Mesenchymal stem cell (in vitro differentiated cells and primary cell): ENCODE measurements around the gene KCNQ2.

Experiments used
- DNase-seq: peaks from one replicate; pipeline ENCODE4 v3.0.0-alpha.2; 2013
- H2AFZ ChIP-seq: one replicate; pipeline ENCODE4 v1.6.1; 2013; ENCODE audit warnings: low read depth, mild to moderate bottlenecking, control low read depth, inconsistent platforms, low read length, moderate library complexity
- H2AK5ac ChIP-seq: 2 replicates; pipeline ENCODE4 v1.6.1; 2013; ENCODE audit warnings: low read length, moderate library complexity, mild to moderate bottlenecking, inconsistent platforms; ENCODE audit not compliant: severe bottlenecking
- H2BK120ac ChIP-seq: one replicate; pipeline ENCODE4 v1.6.1; 2013; ENCODE audit warnings: low read depth, mild to moderate bottlenecking, inconsistent platforms, low read length, moderate library complexity
- H2BK12ac ChIP-seq, 2 experiments: one replicate each; pipeline ENCODE4 v1.6.1; 2013; ENCODE audit warnings: inconsistent platforms in 2 of 2, low read length in 2 of 2, mild to moderate bottlenecking in 2 of 2, moderate library complexity in 2 of 2, control low read depth in 1 of 2
- H2BK15ac ChIP-seq: one replicate; pipeline ENCODE4 v1.6.1; 2013; ENCODE audit warnings: mild to moderate bottlenecking, low read depth, inconsistent platforms; ENCODE audit not compliant: poor library complexity, severe bottlenecking
- H2BK5ac ChIP-seq: 2 replicates; pipeline ENCODE4 v1.6.1; 2013; ENCODE audit warnings: low read depth, mild to moderate bottlenecking, low read length, control low read depth, inconsistent platforms; ENCODE audit not compliant: poor library complexity, severe bottlenecking
- H3K14ac ChIP-seq, 2 experiments: one replicate each; pipeline ENCODE4 v1.6.1; 2013; ENCODE audit warnings: inconsistent platforms in 2 of 2, low read length in 2 of 2, control low read depth in 1 of 2, mild to moderate bottlenecking in 1 of 2, moderate library complexity in 1 of 2
- H3K18ac ChIP-seq, 2 experiments: one replicate each; pipeline ENCODE4 v1.6.1; 2013; ENCODE audit warnings: inconsistent platforms in 2 of 2, low read length in 2 of 2, control low read depth in 1 of 2, low read depth in 1 of 2, mild to moderate bottlenecking in 1 of 2
- H3K23ac ChIP-seq, 2 experiments: one replicate each; pipeline ENCODE4 v1.6.1; 2013; ENCODE audit warnings: inconsistent platforms in 2 of 2, low read length in 2 of 2, mild to moderate bottlenecking in 2 of 2, moderate library complexity in 2 of 2, control low read depth in 1 of 2
- H3K27ac ChIP-seq: 2 replicates; pipeline ENCODE4 v1.5.1; 2013; ENCODE audit warnings: mild to moderate bottlenecking, moderate library complexity, low read length, control low read depth, inconsistent platforms; ENCODE audit not compliant: poor library complexity, severe bottlenecking
- H3K27me3 ChIP-seq, 2 experiments: 2 replicates each; pipeline versions ENCODE4 v1.6.1 to v1.7.0; 2013; ENCODE audit warnings: low read length in 2 of 2, mild to moderate bottlenecking in 2 of 2, moderate library complexity in 2 of 2, control low read depth in 1 of 2, inconsistent platforms in 1 of 2; ENCODE audit not compliant: control insufficient read depth in 1 of 2, insufficient read depth in 1 of 2
- H3K36me3 ChIP-seq, 2 experiments: 2 replicates each; pipeline versions ENCODE4 v1.6.1 to v1.7.0; 2013; ENCODE audit warnings: low read length in 2 of 2, control low read depth in 1 of 2, inconsistent platforms in 1 of 2, low read depth in 1 of 2, mild to moderate bottlenecking in 1 of 2; ENCODE audit not compliant: insufficient read depth in 2 of 2, control insufficient read depth in 1 of 2
- H3K4ac ChIP-seq, 2 experiments: one replicate each; pipeline ENCODE4 v1.6.1; 2013; ENCODE audit warnings: inconsistent platforms in 2 of 2, low read length in 2 of 2, mild to moderate bottlenecking in 2 of 2, moderate library complexity in 2 of 2, control low read depth in 1 of 2, low read depth in 1 of 2
- H3K4me1 ChIP-seq: 2 replicates; pipeline ENCODE4 v1.6.1; 2013; ENCODE audit warnings: low read depth, low read length, control low read depth; ENCODE audit not compliant: control insufficient read depth, insufficient read depth
- H3K4me2 ChIP-seq: 2 replicates; pipeline ENCODE4 v1.6.1; 2013; ENCODE audit warnings: low read length, mild to moderate bottlenecking, inconsistent platforms; ENCODE audit not compliant: poor library complexity, severe bottlenecking
- H3K4me3 ChIP-seq, 2 experiments: 2 replicates each; pipeline versions ENCODE4 v1.5.1 to v1.7.0; 2013; ENCODE audit warnings: low read length in 2 of 2, mild to moderate bottlenecking in 2 of 2, control low read depth in 1 of 2, low read depth in 1 of 2; ENCODE audit not compliant: insufficient read depth in 1 of 2
- H3K79me1 ChIP-seq: replicated peaks from 2 replicates; pipeline ENCODE4 v1.6.1; 2013; ENCODE audit warnings: mild to moderate bottlenecking, control low read depth, low read length, inconsistent platforms; ENCODE audit not compliant: poor library complexity, severe bottlenecking
- H3K9ac ChIP-seq: 2 replicates; pipeline ENCODE4 v1.7.0; 2013; ENCODE audit warnings: mild to moderate bottlenecking, low read length, moderate library complexity
- H3K9me3 ChIP-seq: 2 replicates; pipeline ENCODE4 v1.7.0; 2013; ENCODE audit warnings: mild to moderate bottlenecking, low read length; ENCODE audit not compliant: control insufficient read depth
- H4K8ac ChIP-seq: one replicate; pipeline ENCODE4 v1.6.1; 2013; ENCODE audit warnings: inconsistent platforms, mild to moderate bottlenecking, low read length, moderate library complexity
- H4K91ac ChIP-seq: one replicate; pipeline ENCODE4 v1.6.1; 2013; ENCODE audit warnings: mild to moderate bottlenecking, low read length, inconsistent platforms
- WGBS: methylation state at CpG from one replicate; pipeline ENCODE4 v1.1.7; 2013; ENCODE audit warnings: mixed read lengths; 5-methylcytosine and 5-hydroxymethylcytosine counted together

The KCNQ2 gene

GRCh38 chr20:63442100-63442493 lies 30.4 kb downstream of the KCNQ2 start:
- Histone ChIP-seq H3K27me3 (peaks cover 0 to 25% of the 10 kb centered on the region in 2 experiments), H2BK15ac (no peak overlapping the region), H4K8ac (no peak overlapping the region), H2AK5ac (no peak overlapping the region), H3K23ac (no peak overlapping the region), H3K18ac (no peak overlapping the region), H2BK12ac (no peak overlapping the region), H2BK120ac (no peak overlapping the region), H3K79me1 (no peaks in the 10 kb centered on the region), H3K4me1 (no peaks in the 10 kb centered on the region), H3K36me3 (no peaks in the 10 kb centered on the region), H3K9ac (no peak overlapping the region), H2BK5ac (no peak overlapping the region), H2AFZ (no peak overlapping the region), H4K91ac (no peak overlapping the region), H3K27ac (no peak overlapping the region), H3K4ac (no peak overlapping the region), H3K4me3 (no peak overlapping the region), H3K9me3 (no peaks in the 10 kb centered on the region), H3K4me2 (no peak overlapping the region), H3K14ac (no peak overlapping the region)
- DNase-seq: no peak
- WGBS: 78% methylated on average over 8 of the region's 11 CpGs

GRCh38 chr20:63441136-63442099 lies 31.0 kb downstream of the KCNQ2 start:
- Histone ChIP-seq H2BK15ac (no peak overlapping the region), H2BK12ac (no peak overlapping the region), H2AK5ac (no peak overlapping the region), H4K8ac (no peak overlapping the region), H3K14ac (no peak overlapping the region), H3K27me3 (peaks cover 0 to 28% of the 10 kb centered on the region in 2 experiments), H3K4me1 (no peaks in the 10 kb centered on the region), H3K9me3 (no peaks in the 10 kb centered on the region), H3K4me3 (no peak overlapping the region), H3K18ac (no peak overlapping the region), H2BK5ac (no peak overlapping the region), H3K4me2 (no peak overlapping the region), H3K36me3 (no peaks in the 10 kb centered on the region), H3K27ac (no peak overlapping the region), H3K79me1 (no peaks in the 10 kb centered on the region), H4K91ac (no peak overlapping the region), H2AFZ (no peak overlapping the region), H3K23ac (no peak overlapping the region), H2BK120ac (no peak overlapping the region), H3K4ac (no peak overlapping the region), H3K9ac (no peak overlapping the region)
- 79% methylated on average over 22 of the region's 22 CpGs for WGBS
- DNase-seq: no peak

- Histone ChIP-seq H3K4me1 (no peaks in the 10 kb centered on the region), H2BK15ac (no peak overlapping the region), H3K27me3 (peaks cover 0 to 35% of the 10 kb centered on the region in 2 experiments), H3K4me3 (no peak overlapping the region), H3K14ac (no peak overlapping the region), H2BK5ac (no peak overlapping the region), H3K4ac (no peak overlapping the region), H2AFZ (no peak overlapping the region), H3K36me3 (no peaks in the 10 kb centered on the region), H4K8ac (no peak overlapping the region), H3K79me1 (no peaks in the 10 kb centered on the region), H4K91ac (no peak overlapping the region), H3K23ac (no peak overlapping the region), H3K27ac (no peak overlapping the region), H3K9ac (no peak overlapping the region), H2AK5ac (no peak overlapping the region), H3K18ac (no peak overlapping the region), H2BK12ac (no peak overlapping the region), H3K4me2 (no peak overlapping the region), H2BK120ac (no peak overlapping the region), H3K9me3 (no peaks in the 10 kb centered on the region)
- 87% methylated on average over 24 of the region's 26 CpGs for WGBS
- DNase-seq: no peak
Observed at GRCh38 chr20:63440366-63440955, 32.0 kb downstream of the KCNQ2 start.

- H3K4ac ChIP-seq: no peak overlapping the region
- peaks cover 0 to 41% of the 10 kb centered on the region in 2 experiments for H3K27me3 ChIP-seq
- H3K23ac ChIP-seq: no peak overlapping the region
- H3K79me1 ChIP-seq: no peaks in the 10 kb centered on the region
- DNase-seq: no peak
- H2BK5ac ChIP-seq: no peak overlapping the region
- no peaks in the 10 kb centered on the region for H3K36me3 ChIP-seq
- 85% methylated on average over 12 of the region's 15 CpGs for WGBS
- no peak overlapping the region for H3K4me3 ChIP-seq
- no peaks in the 10 kb centered on the region for H3K9me3 ChIP-seq
- no peaks in the 10 kb centered on the region for H3K4me1 ChIP-seq
- no peak overlapping the region for H2AK5ac ChIP-seq
- H3K4me2 ChIP-seq: no peak overlapping the region
- no peak overlapping the region for H3K9ac ChIP-seq
- no peak overlapping the region for H2AFZ ChIP-seq
- no peak overlapping the region for H3K14ac ChIP-seq
- H2BK120ac ChIP-seq: no peak overlapping the region
- H2BK15ac ChIP-seq: no peak overlapping the region
- H3K27ac ChIP-seq: no peak overlapping the region
- no peak overlapping the region for H3K18ac ChIP-seq
- no peak overlapping the region for H4K8ac ChIP-seq
- H4K91ac ChIP-seq: no peak overlapping the region
- no peak overlapping the region for H2BK12ac ChIP-seq
Observed at GRCh38 chr20:63439866-63440265, 32.6 kb downstream of the KCNQ2 start.
